Neural progenitor cell (in vitro differentiated cells): ENCODE measurements around the gene TKT. TPM values are rescaled to one million over a fixed set of nuclear protein-coding genes. Genes with fewer than 3 reads are reported as not detected.

Experiments
- DNase-seq: peaks from one replicate; pipeline ENCODE4 v3.0.0-alpha.2; 2016; ENCODE audit warnings: low spot score
- H2AFZ ChIP-seq: fragments of 200-600 bp; sonication (generic); replicated peaks from 2 replicates; pipeline ENCODE4 v1.6.1; 2016; ENCODE audit warnings: antibody characterized with exemption
- H3F3A ChIP-seq: fragments of 200-600 bp; sonication (generic); 2 replicates; pipeline ENCODE4 v1.6.1; 2016; ENCODE audit warnings: antibody characterized with exemption, low read depth
- H3K27ac ChIP-seq: fragments of 200-600 bp; sonication (generic); 2 replicates; pipeline ENCODE4 v1.5.1; 2016; ENCODE audit warnings: mild to moderate bottlenecking
- H3K27me3 ChIP-seq: fragments of 200-600 bp; sonication (generic); 2 replicates; pipeline ENCODE4 v1.6.1; 2016; ENCODE audit warnings: mild to moderate bottlenecking, moderate library complexity
- H3K36me3 ChIP-seq: fragments of 200-600 bp; sonication (generic); 2 replicates; pipeline ENCODE4 v1.5.1; 2016
- H3K4me1 ChIP-seq: fragments of 200-600 bp; sonication (generic); 2 replicates; pipeline ENCODE4 v1.6.1; 2016; ENCODE audit warnings: mixed run types
- H3K4me2 ChIP-seq: fragments of 200-600 bp; sonication (generic); 2 replicates; pipeline ENCODE4 v1.6.1; 2016
- H3K4me3 ChIP-seq: fragments of 200-600 bp; sonication (generic); 2 replicates; pipeline ENCODE4 v1.5.1; 2016
- H3K79me2 ChIP-seq: fragments of 200-600 bp; sonication (generic); 2 replicates; pipeline ENCODE4 v1.6.1; 2016; ENCODE audit warnings: low read depth
- H3K9ac ChIP-seq: fragments of 200-600 bp; sonication (generic); 2 replicates; pipeline ENCODE4 v1.6.1; 2016
- H3K9me3 ChIP-seq: fragments of 200-600 bp; sonication (generic); 2 replicates; pipeline ENCODE4 v1.5.1; 2016; ENCODE audit warnings: low read depth
- H4K20me1 ChIP-seq: fragments of 200-600 bp; sonication (generic); 2 replicates; pipeline ENCODE4 v1.6.1; 2016; ENCODE audit warnings: low read depth
- H3K27ac Mint-ChIP-seq: 3 replicates; pipeline ENCODE4 v1.8.0; 2021; ENCODE audit warnings: mixed read lengths
- H3K27me3 Mint-ChIP-seq: 2 replicates; pipeline ENCODE4 v1.8.0; 2022; ENCODE audit warnings: low read depth, mild to moderate bottlenecking, inconsistent platforms, moderate library complexity, mixed read lengths; ENCODE audit not compliant: insufficient read depth
- H3K36me3 Mint-ChIP-seq: 3 replicates; pipeline ENCODE4 v1.8.0; 2021; ENCODE audit warnings: mixed read lengths
- H3K4me1 Mint-ChIP-seq: 3 replicates; pipeline ENCODE4 v1.8.0; 2021; ENCODE audit warnings: mixed read lengths
- H3K4me3 Mint-ChIP-seq: 3 replicates; pipeline ENCODE4 v1.8.0; 2021; ENCODE audit warnings: mild to moderate bottlenecking, moderate library complexity, mixed read lengths
- H3K9me3 Mint-ChIP-seq: 3 replicates; pipeline ENCODE4 v1.8.0; 2020; ENCODE audit warnings: mixed read lengths
- EZH2 ChIP-seq: fragments of 200-600 bp; sonication (generic); IDR thresholded peaks from 2 replicates; pipeline ENCODE4 v1.6.1; 2017; ENCODE audit warnings: antibody characterized with exemption, mild to moderate bottlenecking, moderate library complexity
- EZH2phosphoT487 ChIP-seq: fragments of 200-600 bp; sonication (generic); IDR thresholded peaks from 2 replicates; pipeline ENCODE4 v1.6.1; 2017; ENCODE audit warnings: antibody characterized with exemption
- total RNA-seq: library from RNA; depleted of rRNA; stranded (reverse); fragments of >200 nt; gene quantifications from 2 replicates; pipeline ENCODE4 v1.2.3, GENCODE V29; 2015; ENCODE audit warnings: low replicate concordance
- TF ChIP-seq, protein P1 (sequence below): fragments of 200-600 bp; sonication (generic); IDR thresholded peaks from 2 replicates; pipeline ENCODE4 v1.5.1; 2017; ENCODE audit warnings: antibody characterized with exemption, mild to moderate bottlenecking

TKT gene
- total RNA-seq, 1 donor from 2014 or later, result 292 TPM

GRCh38 chr3:53221345-53221744 is 34.5 kb downstream of the TKT start:
- peaks cover 15% of the 10 kb centered on the region for H3K27me3 Mint-ChIP-seq
- no peak overlapping the region for H3K27ac Mint-ChIP-seq
- no peak overlapping the region for H3K9ac ChIP-seq
- H3K36me3 ChIP-seq, result no peaks in the 10 kb centered on the region
- peaks cover 20% of the 10 kb centered on the region for H3K27me3 ChIP-seq
- H3K9me3 ChIP-seq, result no peaks in the 10 kb centered on the region
- TF ChIP-seq EZH2phosphoT487 (no peak), EZH2 (no peak)
- TF ChIP-seq, protein P1, sequence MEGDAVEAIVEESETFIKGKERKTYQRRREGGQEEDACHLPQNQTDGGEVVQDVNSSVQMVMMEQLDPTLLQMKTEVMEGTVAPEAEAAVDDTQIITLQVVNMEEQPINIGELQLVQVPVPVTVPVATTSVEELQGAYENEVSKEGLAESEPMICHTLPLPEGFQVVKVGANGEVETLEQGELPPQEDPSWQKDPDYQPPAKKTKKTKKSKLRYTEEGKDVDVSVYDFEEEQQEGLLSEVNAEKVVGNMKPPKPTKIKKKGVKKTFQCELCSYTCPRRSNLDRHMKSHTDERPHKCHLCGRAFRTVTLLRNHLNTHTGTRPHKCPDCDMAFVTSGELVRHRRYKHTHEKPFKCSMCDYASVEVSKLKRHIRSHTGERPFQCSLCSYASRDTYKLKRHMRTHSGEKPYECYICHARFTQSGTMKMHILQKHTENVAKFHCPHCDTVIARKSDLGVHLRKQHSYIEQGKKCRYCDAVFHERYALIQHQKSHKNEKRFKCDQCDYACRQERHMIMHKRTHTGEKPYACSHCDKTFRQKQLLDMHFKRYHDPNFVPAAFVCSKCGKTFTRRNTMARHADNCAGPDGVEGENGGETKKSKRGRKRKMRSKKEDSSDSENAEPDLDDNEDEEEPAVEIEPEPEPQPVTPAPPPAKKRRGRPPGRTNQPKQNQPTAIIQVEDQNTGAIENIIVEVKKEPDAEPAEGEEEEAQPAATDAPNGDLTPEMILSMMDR, result no peak
- no peak overlapping the region for H3K4me2 ChIP-seq
- no peaks in the 10 kb centered on the region for H3K79me2 ChIP-seq
- H3K9me3 Mint-ChIP-seq, result no peaks in the 10 kb centered on the region
- DNase-seq, result no peak
- H3K4me1 ChIP-seq, result peaks cover 6% of the 10 kb centered on the region
- H2AFZ ChIP-seq, result no peak overlapping the region
- H3K27ac ChIP-seq, result no peak overlapping the region
- peaks cover 22% of the 10 kb centered on the region for H3F3A ChIP-seq
- H3K36me3 Mint-ChIP-seq, result peaks cover 4% of the 10 kb centered on the region
- H3K4me3 ChIP-seq, result no peak overlapping the region
- no peaks in the 10 kb centered on the region for H4K20me1 ChIP-seq
- peaks cover 13% of the 10 kb centered on the region for H3K4me1 Mint-ChIP-seq
- H3K4me3 Mint-ChIP-seq, result no peak overlapping the region

GRCh38 chr3:53219895-53220483 is 35.8 kb downstream of the TKT start:
- Mint-ChIP-seq H3K4me3 (no peak overlapping the region), H3K4me1 (peaks cover 13% of the 10 kb centered on the region), H3K27ac (no peak overlapping the region), H3K9me3 (no peaks in the 10 kb centered on the region), H3K27me3 (peaks cover 12% of the 10 kb centered on the region), H3K36me3 (peaks cover 4% of the 10 kb centered on the region)
- TF ChIP-seq EZH2, result no peak
- TF ChIP-seq, protein P1, result peak; percentile 90
- no peak for TF ChIP-seq EZH2phosphoT487
- peaks cover 23% of the 10 kb centered on the region for H3F3A ChIP-seq
- no peaks in the 10 kb centered on the region for H3K36me3 ChIP-seq
- no peak overlapping the region for H3K4me3 ChIP-seq
- no peak overlapping the region for H3K27ac ChIP-seq
- H3K9ac ChIP-seq, result no peak overlapping the region
- peaks cover 33% of the 10 kb centered on the region for H3K27me3 ChIP-seq
- peak; percentile 90 for DNase-seq
- H3K4me1 ChIP-seq, result peaks cover 6% of the 10 kb centered on the region
- H3K4me2 ChIP-seq, result no peak overlapping the region
- H4K20me1 ChIP-seq, result no peaks in the 10 kb centered on the region
- H3K79me2 ChIP-seq, result no peaks in the 10 kb centered on the region
- H2AFZ ChIP-seq, result peak overlapping the region; percentile 73
- H3K9me3 ChIP-seq, result no peaks in the 10 kb centered on the region

DNA sequence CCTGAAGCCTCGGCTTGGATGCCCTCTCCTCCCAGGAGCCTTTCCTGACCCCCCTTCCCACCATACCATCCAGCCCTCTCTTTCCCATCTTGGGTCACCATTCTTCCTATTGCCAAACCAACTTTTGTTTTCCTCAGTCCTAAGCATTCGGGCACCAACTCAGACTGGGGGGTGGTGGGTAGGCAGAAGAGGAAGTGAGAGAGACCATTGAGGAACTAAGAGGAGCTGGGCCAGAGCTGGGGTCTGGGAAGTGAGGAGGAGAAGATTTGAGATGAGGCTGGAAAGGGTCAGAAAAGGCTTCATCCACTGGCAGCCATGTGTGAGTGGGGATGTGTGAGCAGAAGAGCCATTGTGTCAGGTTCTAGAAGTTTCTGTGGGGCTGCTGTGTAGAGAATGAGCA is 37.7 kb downstream of the TKT start:
- no peak overlapping the region for H3K4me3 Mint-ChIP-seq
- no peaks in the 10 kb centered on the region for H3K9me3 ChIP-seq

More for the DNA sequence above, 37.7 kb downstream of the TKT start:
- H3K9me3 Mint-ChIP-seq, result no peaks in the 10 kb centered on the region
- no peak overlapping the region for H3K27ac ChIP-seq
- no peaks in the 10 kb centered on the region for H3K36me3 ChIP-seq
- H3K4me3 ChIP-seq, result no peak overlapping the region
- H3K4me2 ChIP-seq, result no peak overlapping the region
- H3K9ac ChIP-seq, result no peak overlapping the region
- H3K4me1 ChIP-seq, result peaks cover 6% of the 10 kb centered on the region
- TF ChIP-seq, protein P1, result no peak
- no peak for TF ChIP-seq EZH2phosphoT487
- TF ChIP-seq EZH2, result no peak
- H2AFZ ChIP-seq, result no peak overlapping the region
- H3F3A ChIP-seq, result peaks cover 23% of the 10 kb centered on the region
- H3K27ac Mint-ChIP-seq, result peak overlapping the region; percentile 9
- peaks cover 4% of the 10 kb centered on the region for H3K36me3 Mint-ChIP-seq
- no peak for DNase-seq
- H3K4me1 Mint-ChIP-seq, result peaks cover 13% of the 10 kb centered on the region
- H3K79me2 ChIP-seq, result no peaks in the 10 kb centered on the region
- no peaks in the 10 kb centered on the region for H4K20me1 ChIP-seq
- peaks cover 35% of the 10 kb centered on the region for H3K27me3 ChIP-seq
- peaks cover 12% of the 10 kb centered on the region for H3K27me3 Mint-ChIP-seq
